ENCODE data around the gene OLA1. TPM values are rescaled to one million over a fixed set of nuclear protein-coding genes. Genes with fewer than 3 reads are reported as not detected.

OLA1 gene
- total and polyA plus RNA-seq, 2 of the 4 experiments (the other 2 are of a cell fraction) = 54.7 to 71.2 TPM

- H4K20me1 ChIP-seq (ENCODE audit: insufficient read depth, low read length) = no peaks in the 10 kb centered on the region
- no peaks in the 10 kb centered on the region for H3K4me1 ChIP-seq (ENCODE audit: control insufficient read depth, insufficient read depth, low read length)
- H2BK120ac ChIP-seq (ENCODE audit: low read depth, low read length) = no peak overlapping the region
- no peak overlapping the region for H4K91ac ChIP-seq (ENCODE audit: insufficient read depth, low read depth, low read length)
- no peak overlapping the region for H3K23ac ChIP-seq (ENCODE audit: low read depth, low read length)
- ChIA-PET POLR2A (ENCODE audit: unreplicated experiment) (no interaction called here), CTCF (no interaction called here)
- H3K14ac ChIP-seq (replicated peaks; ENCODE audit: low read depth, low read length) = no peak overlapping the region
- H3K4ac ChIP-seq (ENCODE audit: low read depth, low read length) = no peak overlapping the region
- H3K56ac ChIP-seq (ENCODE audit: extremely low read depth, insufficient read depth, low read length) = no peak overlapping the region
- dilution Hi-C loops (cut with HindIII; ENCODE audit: low sequenced_read_pairs, unreplicated experiment) = no loop called here
- BruUV-seq (replicated peaks) = no TSS peak
- no peak overlapping the region for H4K5ac ChIP-seq (ENCODE audit: low read depth, low read length)
- TF ChIP-seq USF2 (IDR thresholded peaks at IDR 0.05; ENCODE audit: low read depth, low read length) = no peak
- TF ChIP-seq NFE2L2 (IDR thresholded peaks at IDR 0.05; ENCODE audit: low read depth, low read length) = no peak
- no peak for TF ChIP-seq FOS (IDR thresholded peaks at IDR 0.05; ENCODE audit: low read depth, low read length)
- TF ChIP-seq SMC3 (IDR thresholded peaks at IDR 0.05; ENCODE audit: low read depth, low read length) = no peak
- TF ChIP-seq CEBPB (IDR thresholded peaks at IDR 0.05; ENCODE audit: low read depth, low read length) = no peak
- TF ChIP-seq MAZ (IDR thresholded peaks at IDR 0.05; ENCODE audit: borderline replicate concordance, low read depth, low read length) = no peak
- TF ChIP-seq CTCF (conservative IDR thresholded peaks at IDR 0.05; ENCODE audit: low read depth, low read length) = no peak
- TF ChIP-seq MXI1 (IDR thresholded peaks at IDR 0.05; ENCODE audit: borderline replicate concordance, low read depth, low read length) = no peak
- TF ChIP-seq BHLHE40 (IDR thresholded peaks at IDR 0.05; ENCODE audit: low read depth, low read length) = no peak
- TF ChIP-seq ELK1 (IDR thresholded peaks at IDR 0.05; ENCODE audit: borderline replicate concordance, low read depth, low read length) = no peak
- no peak for TF ChIP-seq RCOR1 (IDR thresholded peaks at IDR 0.05; ENCODE audit: insufficient replicate concordance, low read length)
- no peak for TF ChIP-seq RFX5 (IDR thresholded peaks at IDR 0.05; ENCODE audit: low read depth, low read length)
- no peak for TF ChIP-seq MAFK (IDR thresholded peaks at IDR 0.05; ENCODE audit: low read depth, low read length)
- TF ChIP-seq CHD1 (IDR thresholded peaks at IDR 0.05; ENCODE audit: low read depth, low read length) = no peak
- no peaks in the 10 kb centered on the region for H3K27me3 ChIP-seq (ENCODE audit: control insufficient read depth, insufficient read depth, low read length)
- ATAC-seq (ENCODE audit: low read depth) = no peak
- no peak overlapping the region for H2AK9ac ChIP-seq (replicated peaks; ENCODE audit: low read depth, low read length, poor library complexity)
- H3K9me3 ChIP-seq (ENCODE audit: control insufficient read depth, insufficient read depth, low read length) = no peaks in the 10 kb centered on the region
- no peak overlapping the region for H3K9ac ChIP-seq (ENCODE audit: low read depth, low read length)
- WGBS, 2 experiments (ENCODE audit: extremely low coverage in 2 of 2, insufficient read length in 1 of 2) = no CpG with 5 or more reads among the region's 1 CpG
- H2BK5ac ChIP-seq (ENCODE audit: low read depth, low read length, poor library complexity, severe bottlenecking) = no peak overlapping the region
- no peak overlapping the region for H3K27ac ChIP-seq (ENCODE audit: insufficient read depth, low read length)
- H3K4me3 ChIP-seq (ENCODE audit: insufficient read depth, low read depth, low read length) = no peak overlapping the region
- no peak overlapping the region for H3K4me2 ChIP-seq (ENCODE audit: low read depth, low read length)
- DNase-seq = no peak
- H2AK5ac ChIP-seq (ENCODE audit: low read depth, low read length) = no peak overlapping the region
- H4K8ac ChIP-seq (ENCODE audit: low read depth in 2 of 2, low read length in 2 of 2) = no peak overlapping the region
- no peak overlapping the region for H2BK15ac ChIP-seq (ENCODE audit: low read depth, low read length)
- no peaks in the 10 kb centered on the region for H3K36me3 ChIP-seq (ENCODE audit: control insufficient read depth, insufficient read depth, low read length)
- no peak overlapping the region for H2AFZ ChIP-seq (replicated peaks; ENCODE audit: low read length, poor library complexity)
- in situ Hi-C loops (cut with MboI; ENCODE audit: low sequenced_read_pairs) = no loop called here
- no peaks in the 10 kb centered on the region for H3K9me1 ChIP-seq (ENCODE audit: insufficient read depth, low read length)
- H2BK20ac ChIP-seq (ENCODE audit: low read depth, low read length) = no peak overlapping the region
- H3K18ac ChIP-seq (ENCODE audit: low read depth, low read length) = no peak overlapping the region
- intact Hi-C loops (cut with micrococcal nuclease) = no loop called here
- H3K79me1 ChIP-seq (ENCODE audit: low read depth in 1 of 2, low read length in 2 of 2) = no peaks in the 10 kb centered on the region; a peak in 1 of 4 replicates
Measured at GRCh38 chr2:174085781-174086180, 162.6 kb downstream of the OLA1 start.

Data from IMR-90 (cell line).